Loucy (cell line): ENCODE results near the gene FAM9A.
"Not testable (repeated sequence)": the region's sequence is repeated elsewhere in the genome, so short reads cannot be mapped to it uniquely, and the experiment has no call there.

Experiments
- H2AFZ ChIP-seq: fragments of 200-600 bp; sonication (generic); 2 replicates; pipeline ENCODE4 v1.6.0; 2016; ENCODE audit warnings: antibody characterized with exemption, mild to moderate bottlenecking, low read length, moderate library complexity
- H3F3A ChIP-seq: fragments of 200-600 bp; 2 replicates; pipeline ENCODE4 v1.6.0; 2016; ENCODE audit warnings: antibody characterized with exemption, low read depth, mild to moderate bottlenecking
- H3K27me3 ChIP-seq: fragments of 200-600 bp; sonication (generic); 2 replicates; pipeline ENCODE4 v1.6.1; 2014; ENCODE audit warnings: low read length, mild to moderate bottlenecking; ENCODE audit not compliant: insufficient read depth, poor library complexity, severe bottlenecking
- H3K36me3 ChIP-seq: fragments of 200-600 bp; sonication (generic); 2 replicates; pipeline ENCODE4 v1.6.1; 2016; ENCODE audit warnings: low read length; ENCODE audit not compliant: insufficient read depth
- H3K4me1 ChIP-seq: fragments of 200-600 bp; sonication (generic); 2 replicates; pipeline ENCODE4 v1.5.1; 2014; ENCODE audit warnings: low read length, mild to moderate bottlenecking; ENCODE audit not compliant: insufficient read depth, poor library complexity, severe bottlenecking
- H3K4me2 ChIP-seq: fragments of 200-600 bp; sonication (generic); 2 replicates; pipeline ENCODE4 v1.6.0; 2014; ENCODE audit warnings: antibody characterized with exemption, low read length, low read depth, mild to moderate bottlenecking; ENCODE audit not compliant: poor library complexity, severe bottlenecking
- H3K4me3 ChIP-seq: fragments of 200-600 bp; sonication (generic); 2 replicates; pipeline ENCODE4 v1.5.1; 2014; ENCODE audit warnings: low read length, mild to moderate bottlenecking, mixed read lengths; ENCODE audit not compliant: poor library complexity, severe bottlenecking
- H3K79me2 ChIP-seq: fragments of 200-600 bp; sonication (generic); 2 replicates; pipeline ENCODE4 v1.6.1; 2014; ENCODE audit warnings: low read length; ENCODE audit not compliant: insufficient read depth
- H3K9ac ChIP-seq: fragments of 200-600 bp; sonication (generic); 2 replicates; pipeline ENCODE4 v1.6.0; 2014; ENCODE audit warnings: mild to moderate bottlenecking, low read depth, low read length, moderate library complexity; ENCODE audit not compliant: poor library complexity, severe bottlenecking
- H3K9me2 ChIP-seq: fragments of 200-600 bp; sonication (generic); replicated peaks from 2 replicates; pipeline ENCODE4 v1.6.1; 2016; ENCODE audit warnings: low read depth, low read length, mixed read lengths
- H3K9me3 ChIP-seq: fragments of 200-600 bp; sonication (generic); 2 replicates; pipeline ENCODE4 v1.6.1; 2014; ENCODE audit warnings: mild to moderate bottlenecking, antibody characterized with exemption, low read length, low read depth; ENCODE audit not compliant: insufficient read depth
- H4K20me1 ChIP-seq: fragments of 200-600 bp; sonication (generic); 2 replicates; pipeline ENCODE4 v1.6.0; 2014; ENCODE audit warnings: antibody characterized with exemption, low read length, mild to moderate bottlenecking; ENCODE audit not compliant: insufficient read depth, poor library complexity, severe bottlenecking
- CTCF ChIP-seq: fragments of 200-600 bp; sonication (generic); conservative IDR thresholded peaks from 2 replicates; pipeline ENCODE4 v1.5.1; 2014; ENCODE audit warnings: mild to moderate bottlenecking, antibody characterized with exemption, low read length
- EZH2phosphoT487 ChIP-seq: fragments of 200-600 bp; IDR thresholded peaks from 2 replicates; pipeline ENCODE4 v1.6.1; 2018; ENCODE audit warnings: antibody characterized with exemption, mild to moderate bottlenecking, moderate library complexity, borderline replicate concordance

The FAM9A gene

GRCh38 chrX:8782595-8782994 is 18.6 kb downstream of the FAM9A start:
- Histone ChIP-seq H3K9me2 (no peaks in the 10 kb centered on the region), H3K36me3 (no peaks in the 10 kb centered on the region), H3K9me3 (no peaks in the 10 kb centered on the region), H3K79me2 (no peaks in the 10 kb centered on the region), H3K4me1 (no peaks in the 10 kb centered on the region), H3F3A (no peaks in the 10 kb centered on the region), H3K9ac (no peak overlapping the region), H2AFZ (no peak overlapping the region), H3K27me3 (no peaks in the 10 kb centered on the region), H3K4me2 (no peak overlapping the region), H3K4me3 (no peak overlapping the region), H4K20me1 (no peaks in the 10 kb centered on the region)
- TF ChIP-seq EZH2phosphoT487 (no peak), CTCF (no peak)

GRCh38 chrX:8781921-8782320 is 19.3 kb downstream of the FAM9A start:
- H3K9me3 ChIP-seq, H3K9ac ChIP-seq, H4K20me1 ChIP-seq, H3K27me3 ChIP-seq, H3K36me3 ChIP-seq, H3K4me3 ChIP-seq, H3F3A ChIP-seq, H3K4me1 ChIP-seq, H3K9me2 ChIP-seq, H3K79me2 ChIP-seq, H3K4me2 ChIP-seq, H2AFZ ChIP-seq: not testable (repeated sequence)

- H4K20me1 ChIP-seq: no peaks in the 10 kb centered on the region
- H3K79me2 ChIP-seq: no peaks in the 10 kb centered on the region
- H3K9me2 ChIP-seq: no peaks in the 10 kb centered on the region
- H3K4me1 ChIP-seq: no peaks in the 10 kb centered on the region
- no peak overlapping the region for H3K4me2 ChIP-seq
- no peak overlapping the region for H2AFZ ChIP-seq
- no peaks in the 10 kb centered on the region for H3K9me3 ChIP-seq
- no peak overlapping the region for H3K4me3 ChIP-seq
- no peaks in the 10 kb centered on the region for H3K27me3 ChIP-seq
- H3K36me3 ChIP-seq: no peaks in the 10 kb centered on the region
- TF ChIP-seq CTCF: no peak
- no peak for TF ChIP-seq EZH2phosphoT487
- H3F3A ChIP-seq: no peaks in the 10 kb centered on the region
- no peak overlapping the region for H3K9ac ChIP-seq
Measured at GRCh38 chrX:8773117-8773516, 28.1 kb downstream of the FAM9A start.

GRCh38 chrX:8760021-8760420 is 41.2 kb downstream of the FAM9A start:
- Histone ChIP-seq H3K9me2 (no peaks in the 10 kb centered on the region), H3K9ac (no peak overlapping the region)

GRCh38 chrX:8758706-8759105 is 42.5 kb downstream of the FAM9A start:
- H3K36me3 ChIP-seq, H3K9me3 ChIP-seq: not testable (repeated sequence)

More at GRCh38 chrX:8760021-8760420, 41.2 kb downstream of the FAM9A start:
- Histone ChIP-seq H3F3A (no peaks in the 10 kb centered on the region), H3K27me3 (no peaks in the 10 kb centered on the region), H3K9me3 (no peaks in the 10 kb centered on the region), H3K4me2 (no peak overlapping the region), H3K4me3 (no peak overlapping the region), H2AFZ (no peak overlapping the region), H3K36me3 (no peaks in the 10 kb centered on the region), H3K4me1 (no peaks in the 10 kb centered on the region), H4K20me1 (no peaks in the 10 kb centered on the region), H3K79me2 (no peaks in the 10 kb centered on the region)
- no peak for TF ChIP-seq EZH2phosphoT487
- no peak for TF ChIP-seq CTCF

More at GRCh38 chrX:8758706-8759105, 42.5 kb downstream of the FAM9A start:
- H3K9ac ChIP-seq, H3K4me2 ChIP-seq, H4K20me1 ChIP-seq, H3K4me3 ChIP-seq, H3F3A ChIP-seq, H3K9me2 ChIP-seq, H2AFZ ChIP-seq, H3K79me2 ChIP-seq, H3K4me1 ChIP-seq, H3K27me3 ChIP-seq: not testable (repeated sequence)
